DMS53 treated with DMSO at 0.1 percent for 48 hours (cell line): Measurements from ENCODE around the gene PHTF2.
A peak's percentile ranks its signal among the peaks of the same experiment; 100 is the strongest.
"Not testable (repeated sequence)": the region's sequence is repeated elsewhere in the genome, so short reads cannot be mapped to it uniquely, and the experiment has no call there.

ENCODE experiments used
- DNase-seq: peaks from one replicate; lab custom pipeline; 2025; ENCODE audit not compliant: unreplicated experiment; lab: John Stamatoyannopoulos, UW

Gene PHTF2

DNA sequence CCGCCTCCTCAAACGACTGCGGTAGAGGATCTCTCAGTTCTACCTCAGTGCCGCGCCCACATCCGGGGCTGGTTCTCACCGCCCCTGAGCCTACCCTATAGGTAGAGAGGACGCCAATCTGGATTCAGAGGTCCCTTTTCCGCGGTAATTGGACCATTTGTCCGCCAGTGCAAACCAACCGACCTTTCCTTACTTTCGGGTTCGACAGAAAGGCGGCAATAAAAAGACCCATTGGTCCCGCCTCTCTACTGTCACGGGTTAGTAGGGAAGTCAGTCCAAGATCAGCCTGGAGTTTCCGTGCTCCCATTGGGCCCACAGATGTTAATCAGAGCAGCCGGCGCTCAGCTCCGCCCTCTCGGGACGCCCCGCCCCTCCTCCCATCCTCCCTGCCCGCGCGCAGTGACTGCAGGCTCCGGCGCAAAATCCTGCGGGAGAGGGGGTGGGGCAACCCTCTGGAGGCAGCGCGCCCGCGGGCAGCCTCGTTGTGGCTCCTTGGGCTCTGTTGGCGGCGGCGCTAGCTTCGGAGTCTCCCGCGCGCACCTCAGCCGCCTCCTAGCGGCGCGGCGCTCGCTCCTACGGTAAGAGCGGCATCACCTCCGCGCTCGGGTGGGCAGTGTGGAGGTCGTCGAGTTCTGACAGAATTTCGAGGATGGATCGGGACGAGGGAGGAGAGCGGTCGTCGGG lies at the start of gene PHTF2, which contains the start of gene TMEM60:
Gene PHTF2, plus strand, starts transcription at position 380 of the 684 bp plus-strand sequence.
Gene TMEM60, minus strand, starts transcription at position 41 of the 684 bp plus-strand sequence. CDS start 4,061 bp downstream, outside the sequence.
- peak; percentile 100 for DNase-seq

GRCh38 chr7:77752016-77752415 lies 46.6 kb upstream of the PHTF2 start:
- no peak for DNase-seq

DNA sequence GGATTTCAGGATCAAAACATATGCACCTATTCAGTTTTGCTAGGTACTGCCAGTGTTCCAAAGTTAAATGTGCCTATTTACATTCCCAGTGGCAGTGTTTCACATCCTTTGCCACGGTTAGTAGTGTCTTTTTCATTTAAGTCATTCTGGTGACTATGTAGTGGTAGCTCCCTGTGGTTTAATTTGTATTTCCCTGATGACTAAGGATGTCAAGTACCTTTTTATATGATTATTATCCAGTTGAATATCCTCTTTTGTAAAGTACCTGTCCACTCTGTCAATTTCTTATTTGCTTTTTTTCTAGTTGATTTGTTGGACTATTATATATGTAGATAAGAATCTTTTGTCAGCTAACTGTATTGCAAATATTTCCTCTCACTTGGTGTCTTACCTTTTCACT lies 45.4 kb upstream of the PHTF2 start:
- peak; percentile 43 for DNase-seq

GRCh38 chr7:77757589-77757988 lies 41.0 kb upstream of the PHTF2 start:
- no peak for DNase-seq

- peak; percentile 66 for DNase-seq
Observed at GRCh38 chr7:77759294-77759889, 39.2 kb upstream of the PHTF2 start.

DNA sequence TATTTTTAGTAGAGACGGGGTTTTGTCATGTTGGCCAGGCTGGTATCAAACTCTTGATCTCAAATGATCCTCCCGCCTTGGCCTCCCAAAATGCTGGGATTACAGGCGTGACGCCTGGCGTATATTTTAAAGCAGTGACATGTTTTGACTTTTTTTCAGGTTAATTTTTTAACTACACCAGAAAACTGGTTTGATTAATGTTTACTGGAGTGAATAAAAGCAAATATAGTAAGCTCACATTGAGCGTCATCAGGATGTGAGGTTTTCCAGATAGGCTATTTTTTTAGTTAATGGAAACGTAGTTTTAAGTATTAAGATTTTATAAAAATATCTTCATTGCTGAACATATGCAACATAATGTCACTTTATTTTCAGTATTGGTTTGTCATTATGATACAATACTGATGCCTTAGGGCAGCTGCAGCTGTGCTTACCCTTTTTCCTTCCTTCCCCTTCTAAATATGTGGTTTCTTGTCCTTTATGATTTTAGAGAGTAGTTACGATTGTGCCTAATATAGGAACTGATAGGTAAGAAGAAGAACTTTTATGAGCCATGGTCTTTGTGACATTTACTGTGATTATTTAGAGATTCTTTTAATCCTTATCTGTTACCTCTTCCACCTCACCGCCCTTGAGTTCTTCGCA lies 37.6 kb upstream of the PHTF2 start:
- DNase-seq, result no peak

GRCh38 chr7:77765481-77765880 lies 33.1 kb upstream of the PHTF2 start:
- no peak for DNase-seq

- DNase-seq, result no peak
Observed at GRCh38 chr7:77765906-77766800, 32.4 kb upstream of the PHTF2 start.

DNA sequence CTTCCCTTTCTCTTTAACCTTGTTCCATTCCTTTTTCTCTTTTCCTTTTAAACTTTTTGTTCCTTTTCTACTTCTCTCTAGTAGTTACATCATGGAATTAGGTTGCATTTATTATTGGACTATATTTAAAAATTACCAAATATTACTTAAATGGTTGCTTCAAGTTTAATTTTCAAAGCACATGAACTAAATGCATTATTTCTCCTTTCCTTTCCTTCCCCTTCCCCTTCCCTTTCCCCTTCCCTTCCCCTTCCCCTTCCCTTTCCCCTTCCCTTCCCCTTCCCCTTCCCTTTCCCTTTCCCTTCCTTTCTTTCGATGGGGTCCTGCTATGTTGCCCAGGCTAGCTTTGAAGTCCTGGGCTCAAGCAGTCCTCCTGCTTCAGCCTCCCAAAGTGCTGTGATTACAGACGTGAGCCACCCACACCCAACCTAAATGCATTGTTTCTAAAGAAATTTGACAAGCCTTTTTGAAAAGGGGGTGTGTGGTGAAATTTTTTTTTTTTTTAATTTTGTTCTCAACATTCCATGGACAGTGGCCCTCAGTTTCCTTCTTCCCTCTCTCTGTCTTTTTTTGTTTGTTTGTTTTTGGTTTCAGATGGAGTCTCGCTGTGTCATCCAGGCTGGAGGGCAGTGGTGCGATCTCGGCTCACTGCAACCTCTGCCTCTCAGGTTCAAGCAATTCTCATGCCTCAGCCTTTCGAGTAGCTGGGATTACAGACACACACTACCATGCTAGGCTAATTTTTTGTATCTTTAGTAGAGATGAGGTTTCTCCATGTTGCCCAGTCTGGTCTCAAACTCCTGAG lies 31.6 kb upstream of the PHTF2 start:
- no peak for DNase-seq

GRCh38 chr7:77770316-77770715 lies 28.3 kb upstream of the PHTF2 start:
- DNase-seq, result no peak

DNA sequence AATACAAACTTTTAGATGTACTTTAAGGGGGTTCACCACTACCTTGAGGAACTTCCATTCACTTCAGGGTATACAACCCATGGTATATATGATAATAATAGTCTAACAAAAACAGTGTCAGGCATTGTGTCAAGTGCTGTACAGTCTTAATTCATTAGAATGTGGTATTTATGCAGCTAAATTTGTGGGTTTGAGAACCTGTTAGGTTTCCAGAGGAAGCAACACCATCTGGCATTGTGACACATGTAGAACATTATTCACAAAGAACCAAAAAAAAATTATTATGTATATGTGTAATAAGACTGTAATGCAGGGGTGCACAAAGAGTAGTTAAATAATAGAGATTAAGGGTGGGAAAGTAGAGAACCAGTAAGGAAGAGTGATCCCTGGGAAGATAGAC lies 26.7 kb upstream of the PHTF2 start:
- no peak for DNase-seq

DNA sequence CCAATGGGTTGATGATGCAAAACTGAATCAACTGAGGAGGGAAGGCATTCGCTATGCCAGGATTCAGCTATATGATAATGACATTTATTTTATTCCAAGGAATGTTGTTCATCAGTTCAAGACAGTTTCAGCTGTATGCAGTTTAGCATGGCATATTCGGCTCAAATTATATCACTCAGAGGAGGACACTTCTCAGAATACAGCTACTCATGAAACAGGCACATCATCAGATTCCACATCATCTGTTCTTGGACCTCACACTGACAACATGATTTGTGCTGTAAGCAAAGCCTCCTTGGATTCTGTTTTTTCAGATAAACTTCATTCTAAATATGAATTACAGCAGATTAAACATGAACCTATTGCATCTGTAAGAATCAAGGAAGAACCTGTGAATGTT lies 20.0 kb upstream of the PHTF2 start:
- no peak for DNase-seq

DNA sequence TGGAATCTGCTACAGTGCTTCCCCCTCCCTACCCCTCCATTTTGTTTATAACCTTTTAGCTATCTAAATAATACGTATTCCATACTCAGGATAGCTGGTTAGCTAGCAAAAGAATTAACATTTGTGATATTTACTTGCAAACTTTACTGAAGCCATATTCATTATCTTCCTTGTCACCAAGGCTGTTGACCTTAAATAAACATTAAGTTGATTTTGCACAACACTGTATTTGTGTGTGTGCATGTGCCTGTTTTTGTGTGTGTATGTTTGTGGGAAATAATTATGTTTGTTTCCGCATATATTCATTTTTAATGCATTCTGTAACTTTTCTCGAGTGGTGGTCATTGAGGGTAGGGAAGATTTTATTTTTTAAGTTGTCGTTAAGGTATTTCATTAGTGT lies 16.2 kb upstream of the PHTF2 start:
- DNase-seq, result no peak

DNA sequence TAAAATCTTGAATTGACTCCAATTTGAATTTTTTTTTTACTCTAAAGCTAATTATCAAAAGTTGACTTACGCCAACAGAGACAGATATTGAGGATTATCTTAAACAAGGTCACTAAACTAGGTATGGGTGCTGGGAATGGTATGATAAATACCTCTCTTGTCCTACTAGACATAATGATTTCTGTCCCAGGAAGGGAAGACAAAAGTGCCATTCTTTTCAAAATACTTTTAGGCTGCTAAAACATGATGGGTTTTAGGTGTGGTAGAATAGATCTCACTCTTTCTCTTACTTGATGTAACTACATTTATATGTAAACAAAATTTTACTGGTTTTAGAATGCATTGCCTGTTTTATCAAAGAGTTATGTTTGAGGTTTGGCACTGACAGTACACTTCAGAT lies 15.5 kb upstream of the PHTF2 start:
- no peak for DNase-seq

- no peak for DNase-seq
Observed at GRCh38 chr7:77783545-77783944, 15.0 kb upstream of the PHTF2 start.

DNA sequence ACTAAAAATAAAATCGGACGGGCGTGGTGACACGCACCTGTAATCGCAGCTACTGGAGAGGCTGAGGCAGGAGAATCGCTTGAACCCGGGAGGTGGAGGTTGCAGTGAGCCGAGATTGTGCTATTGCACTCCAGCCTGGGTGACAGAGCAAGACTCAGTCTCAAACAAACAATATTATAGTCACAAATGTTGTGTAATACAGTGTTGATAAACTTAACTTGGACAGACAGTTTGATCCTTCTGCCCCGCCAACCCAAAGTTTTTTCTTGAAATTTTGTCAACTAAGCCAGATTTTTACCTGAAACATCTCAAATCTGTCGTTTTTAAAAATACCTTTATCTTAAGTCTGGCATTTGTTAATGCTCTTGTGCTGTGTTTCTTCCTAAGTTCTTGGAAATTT lies 14.1 kb upstream of the PHTF2 start:
- DNase-seq, result not testable (repeated sequence)

DNA sequence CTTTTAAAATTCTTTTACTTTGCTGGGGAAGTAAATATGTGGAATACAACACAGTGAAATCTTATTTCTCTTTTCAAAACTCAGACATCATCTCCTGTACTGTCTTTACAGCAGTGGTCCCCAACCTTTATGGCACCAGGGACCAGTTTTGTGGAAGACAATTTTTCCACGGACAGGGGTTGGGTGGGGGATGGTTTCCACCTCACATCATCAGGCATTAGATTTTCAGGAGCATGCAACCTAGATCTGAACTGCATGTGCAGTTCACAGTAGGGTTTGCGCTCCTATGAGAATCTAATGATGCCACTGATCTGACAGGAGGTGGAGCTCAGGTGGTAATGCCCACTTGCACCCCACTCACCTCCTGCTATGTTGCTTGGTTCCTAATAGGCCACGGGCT lies 12.6 kb upstream of the PHTF2 start:
- DNase-seq, result no peak

DNA sequence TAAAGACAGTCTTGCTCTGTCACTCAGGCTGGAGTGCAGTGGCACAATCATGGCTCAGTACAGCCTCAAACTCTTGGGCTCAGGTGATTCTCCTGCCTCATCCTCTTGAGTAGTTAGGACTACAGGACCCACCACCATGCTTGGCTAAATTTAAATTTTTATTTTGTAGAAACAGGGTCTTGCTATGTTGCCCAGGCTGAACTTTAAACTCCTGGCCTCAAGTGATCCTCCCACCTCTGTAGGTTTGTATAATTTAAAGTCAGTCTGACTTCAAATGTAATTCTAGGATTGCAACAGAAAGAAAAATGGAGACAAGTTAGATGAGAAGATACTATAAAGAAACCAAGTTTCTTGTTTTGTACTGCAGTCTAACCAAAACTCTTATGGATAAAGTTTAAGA lies 11.8 kb upstream of the PHTF2 start:
- no peak for DNase-seq

DNA sequence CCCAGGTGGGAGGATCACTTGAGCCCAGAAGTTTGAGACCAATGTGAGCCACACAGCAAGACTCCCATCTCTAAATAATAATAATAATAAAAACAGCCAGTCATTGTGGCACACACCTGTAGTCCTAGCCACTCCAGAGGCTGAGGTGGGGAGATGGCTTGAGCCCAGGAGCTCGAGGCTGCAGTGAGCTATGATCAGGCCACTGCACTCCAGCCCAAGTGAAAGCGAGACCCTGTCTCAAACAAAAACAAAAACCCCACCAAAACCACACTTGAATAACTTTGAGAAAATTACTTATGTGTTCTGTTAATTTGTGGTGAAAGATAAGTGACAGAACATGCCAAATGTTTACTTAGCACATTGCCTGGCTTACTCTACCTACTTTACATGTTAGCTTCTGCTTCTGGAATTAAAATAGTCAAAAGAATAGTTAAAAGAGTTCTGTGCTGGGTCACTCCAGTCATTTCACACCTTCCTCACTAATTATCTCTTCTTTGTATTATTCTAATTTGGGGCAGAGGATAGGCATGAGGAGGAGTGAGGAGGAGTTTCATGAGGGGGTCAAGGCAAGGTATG lies 10.2 kb upstream of the PHTF2 start:
- DNase-seq, result no peak

DNA sequence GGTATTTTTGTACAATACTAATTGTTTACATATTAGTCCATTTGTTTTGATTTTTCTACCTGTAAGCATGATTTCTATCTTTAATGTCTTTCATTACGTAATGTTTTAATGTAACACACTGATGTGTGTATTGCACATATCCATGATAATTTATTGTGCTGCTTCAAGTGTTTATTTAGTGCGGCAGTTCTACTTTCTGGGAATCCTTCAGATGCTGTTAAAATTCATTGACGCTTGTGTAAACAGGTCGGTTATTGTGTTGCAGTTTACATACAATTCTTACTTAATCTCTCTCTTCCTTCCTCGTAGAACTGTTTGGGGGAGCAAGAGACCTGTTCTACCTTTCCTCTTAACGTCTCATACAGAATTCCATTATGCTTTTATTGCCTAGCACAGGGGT lies 7.2 kb upstream of the PHTF2 start:
- peak; percentile 96 for DNase-seq
